Neutrophil (primary cell): ENCODE measurements around the gene NXN.

ENCODE experiments used
- H3K27ac ChIP-seq: fragments of 200-600 bp; sonication (generic); 2 replicates; pipeline ENCODE4 v1.5.1; 2016; ENCODE audit warnings: mild to moderate bottlenecking, moderate library complexity
- H3K27me3 ChIP-seq: fragments of 200-600 bp; sonication (generic); 2 replicates; pipeline ENCODE4 v1.6.0; 2016; ENCODE audit warnings: mild to moderate bottlenecking
- H3K36me3 ChIP-seq: fragments of 200-600 bp; sonication (generic); 2 replicates; pipeline ENCODE4 v1.5.1; 2017
- H3K4me1 ChIP-seq, 2 experiments: fragments of 200-600 bp in 1 of 2; sonication (generic) in 1 of 2; 1 replicate in 1 of 2; 2 replicates in 1 of 2; pipeline versions ENCODE4 v1.5.1 to v1.6.1; 2013 to 2016; ENCODE audit warnings: low read depth in 1 of 2, low read length in 1 of 2, mild to moderate bottlenecking in 1 of 2, moderate library complexity in 1 of 2; ENCODE audit not compliant: control insufficient read depth in 1 of 2, insufficient read depth in 1 of 2
- H3K4me3 ChIP-seq, 2 experiments: fragments of 200-600 bp in 1 of 2; sonication (generic) in 1 of 2; 1 replicate in 1 of 2; 2 replicates in 1 of 2; pipeline ENCODE4 v1.5.1; 2013 to 2016; ENCODE audit warnings: low read depth in 1 of 2, low read length in 1 of 2, mild to moderate bottlenecking in 1 of 2, moderate library complexity in 1 of 2
- H3K9me3 ChIP-seq: fragments of 200-600 bp; sonication (generic); 2 replicates; pipeline ENCODE4 v1.5.1; 2016
- CTCF ChIP-seq: fragments of 200-600 bp; sonication (generic); IDR thresholded peaks from 2 replicates; pipeline ENCODE4 v1.5.1; 2016; ENCODE audit warnings: antibody characterized with exemption

The NXN gene

DNA sequence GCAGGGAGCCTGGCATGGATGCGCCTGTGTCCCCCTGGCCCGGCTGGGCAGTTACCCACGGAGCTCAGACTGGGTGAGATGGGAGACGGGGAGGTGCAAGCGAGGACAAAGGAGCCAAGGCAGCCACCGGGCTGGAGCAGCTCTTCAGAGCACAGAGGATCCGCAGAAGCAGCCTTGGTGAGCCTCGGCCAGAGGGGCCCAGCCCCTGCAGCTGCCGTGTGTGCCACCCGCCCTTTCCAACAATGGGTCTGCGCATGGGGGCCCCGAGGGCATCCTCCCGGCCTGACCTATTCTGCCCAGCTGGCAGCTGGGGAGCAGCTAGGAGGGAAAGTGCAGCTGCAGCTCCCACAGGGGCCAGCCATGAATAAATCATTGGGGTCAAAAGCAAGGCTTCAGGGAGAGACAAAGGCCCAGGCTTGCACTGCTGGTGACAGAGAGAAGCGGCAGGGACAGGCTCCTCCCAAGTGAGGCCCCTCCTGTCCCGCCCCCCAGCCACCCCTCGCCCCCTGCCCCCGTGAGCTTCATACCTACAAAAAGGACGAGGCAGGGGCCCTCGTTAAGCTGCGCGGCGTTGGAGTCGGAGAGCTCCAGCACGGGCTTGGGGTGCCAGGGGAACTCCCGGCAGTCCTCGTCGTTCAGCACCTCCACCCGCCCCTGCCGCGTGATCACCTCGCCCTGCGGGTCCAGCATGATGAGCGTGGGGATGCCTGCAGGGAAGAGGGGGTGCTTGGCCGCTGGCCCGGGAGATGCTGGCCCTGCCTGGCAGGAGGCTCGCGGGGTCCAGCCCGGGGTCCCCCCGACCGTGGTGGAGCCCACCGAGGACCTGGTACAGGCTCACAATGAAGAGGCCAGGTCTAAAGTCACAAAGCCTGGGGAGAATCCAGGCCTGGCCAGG, 174.8 kb downstream of the NXN start:
- no peaks in the 10 kb centered on the region for H3K36me3 ChIP-seq
- H3K27me3 ChIP-seq = no peaks in the 10 kb centered on the region
- H3K4me3 ChIP-seq = no peak overlapping the region
- no peak overlapping the region for H3K27ac ChIP-seq
- no peaks in the 10 kb centered on the region for H3K9me3 ChIP-seq
- no peak for TF ChIP-seq CTCF
- no peaks in the 10 kb centered on the region for H3K4me1 ChIP-seq

- H3K36me3 ChIP-seq = no peaks in the 10 kb centered on the region
- H3K4me3 ChIP-seq = no peak overlapping the region
- no peaks in the 10 kb centered on the region for H3K27me3 ChIP-seq
- no peak overlapping the region for H3K27ac ChIP-seq
- H3K9me3 ChIP-seq = no peaks in the 10 kb centered on the region
- H3K4me1 ChIP-seq = no peaks in the 10 kb centered on the region
- TF ChIP-seq CTCF = no peak
Observed at GRCh38 chr17:802901-803881, 176.4 kb downstream of the NXN start.

DNA sequence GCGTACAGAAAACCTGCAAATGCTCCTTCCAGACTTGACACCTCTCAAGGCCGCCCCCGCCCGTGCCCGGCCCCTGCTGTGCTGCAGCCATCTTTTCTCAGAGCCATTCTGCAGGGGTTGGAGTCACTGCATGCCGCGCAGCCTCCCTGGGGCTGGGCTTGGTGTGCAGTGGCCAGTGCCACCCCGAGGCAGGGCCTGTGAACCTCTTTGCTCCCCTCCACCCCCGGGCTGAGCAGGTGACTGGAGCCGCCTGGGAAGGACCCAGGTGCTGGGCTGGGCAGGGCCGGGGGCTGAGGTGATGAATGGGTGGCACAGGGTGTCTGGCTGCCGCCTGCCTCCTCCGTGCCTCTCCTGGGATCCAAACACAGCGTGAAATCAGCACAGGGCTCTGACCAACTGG, 177.1 kb downstream of the NXN start:
- H3K36me3 ChIP-seq = no peaks in the 10 kb centered on the region
- no peak for TF ChIP-seq CTCF
- H3K4me3 ChIP-seq = no peak overlapping the region
- no peaks in the 10 kb centered on the region for H3K4me1 ChIP-seq
- no peak overlapping the region for H3K27ac ChIP-seq
- no peaks in the 10 kb centered on the region for H3K9me3 ChIP-seq
- no peaks in the 10 kb centered on the region for H3K27me3 ChIP-seq

- Histone ChIP-seq H3K9me3 (no peaks in the 10 kb centered on the region), H3K27ac (no peak overlapping the region), H3K36me3 (no peaks in the 10 kb centered on the region), H3K27me3 (no peaks in the 10 kb centered on the region), H3K4me1 (no peaks in the 10 kb centered on the region), H3K4me3 (no peak overlapping the region)
- no peak for TF ChIP-seq CTCF
Observed at GRCh38 chr17:801660-802059, 177.9 kb downstream of the NXN start.

GRCh38 chr17:800446-801242, 178.9 kb downstream of the NXN start:
- TF ChIP-seq CTCF = no peak
- Histone ChIP-seq H3K36me3 (no peaks in the 10 kb centered on the region), H3K27ac (no peak overlapping the region), H3K4me1 (no peaks in the 10 kb centered on the region), H3K27me3 (no peaks in the 10 kb centered on the region), H3K9me3 (no peaks in the 10 kb centered on the region), H3K4me3 (no peak overlapping the region)
